ENCODE measurements around the gene BCL6B.
"Not testable (repeated sequence)": the region's sequence is repeated elsewhere in the genome, so short reads cannot be mapped to it uniquely, and the experiment has no call there.

The BCL6B gene

GRCh38 chr17:7022781-7023571 lies at the start of gene BCL6B:
BCL6B (plus strand) TSS chr17:7023050; CDS start chr17:7023672, 622 bp downstream.
- FAIRE-seq (no peak), DNase-seq (ENCODE audit: extremely low spot score, insufficient read length, low read depth) (no peak)

- DNase-seq (ENCODE audit: extremely low spot score, insufficient read length, low read depth); FAIRE-seq: not testable (repeated sequence)
Measured at GRCh38 chr17:6979440-6979839, 43.4 kb upstream of the BCL6B start.

GRCh38 chr17:6981426-6981825 lies 41.4 kb upstream of the BCL6B start:
- DNase-seq (ENCODE audit: extremely low spot score, insufficient read length, low read depth) (no peak), FAIRE-seq (no peak)

GRCh38 chr17:6985266-6985665 lies 37.6 kb upstream of the BCL6B start:
- DNase-seq (ENCODE audit: extremely low spot score, insufficient read length, low read depth) (no peak), FAIRE-seq (no peak)

GRCh38 chr17:6986676-6987075 lies 36.2 kb upstream of the BCL6B start:
- DNase-seq (ENCODE audit: extremely low spot score, insufficient read length, low read depth) (no peak), FAIRE-seq (no peak)

GRCh38 chr17:6989779-6990178 lies 33.1 kb upstream of the BCL6B start:
- no peak for DNase-seq (ENCODE audit: extremely low spot score, insufficient read length, low read depth)
- FAIRE-seq, result no peak

GRCh38 chr17:6993613-6994056 lies 29.2 kb upstream of the BCL6B start:
- DNase-seq (ENCODE audit: extremely low spot score, insufficient read length, low read depth); FAIRE-seq: not testable (repeated sequence)

- FAIRE-seq, result no peak
- no peak for DNase-seq (ENCODE audit: extremely low spot score, insufficient read length, low read depth)
Measured at GRCh38 chr17:6994118-6994598, 28.7 kb upstream of the BCL6B start.

GRCh38 chr17:6994666-6995256 lies 28.1 kb upstream of the BCL6B start:
- no peak for FAIRE-seq

GRCh38 chr17:6995500-6996255 lies 27.2 kb upstream of the BCL6B start, which contains the start of gene ALOX12:
ALOX12 (plus strand) TSS chr17:6996049; CDS start chr17:6996118, 69 bp downstream.
- no peak for FAIRE-seq
- DNase-seq (ENCODE audit: extremely low spot score, insufficient read length, low read depth), result no peak

More at GRCh38 chr17:6994666-6995256, 28.1 kb upstream of the BCL6B start:
- no peak for DNase-seq (ENCODE audit: extremely low spot score, insufficient read length, low read depth)

- FAIRE-seq, result no peak
- no peak for DNase-seq (ENCODE audit: extremely low spot score, insufficient read length, low read depth)
Measured at GRCh38 chr17:6996256-6997011, 26.4 kb upstream of the BCL6B start.

GRCh38 chr17:6997171-6997570 lies 25.7 kb upstream of the BCL6B start:
- FAIRE-seq (no peak), DNase-seq (ENCODE audit: extremely low spot score, insufficient read length, low read depth) (no peak)

- no peak for FAIRE-seq
- DNase-seq (ENCODE audit: extremely low spot score, insufficient read length, low read depth), result no peak
Measured at GRCh38 chr17:6998855-6999508, 23.9 kb upstream of the BCL6B start.

- FAIRE-seq, result no peak
- DNase-seq (ENCODE audit: extremely low spot score, insufficient read length, low read depth), result no peak
Measured at GRCh38 chr17:7001318-7001961, 21.4 kb upstream of the BCL6B start.

GRCh38 chr17:7002288-7003047 lies 20.4 kb upstream of the BCL6B start:
- FAIRE-seq (no peak), DNase-seq (ENCODE audit: extremely low spot score, insufficient read length, low read depth) (no peak)

- FAIRE-seq (no peak), DNase-seq (ENCODE audit: extremely low spot score, insufficient read length, low read depth) (no peak)
Measured at GRCh38 chr17:7003745-7004144, 19.1 kb upstream of the BCL6B start.

- peak; percentile 93 for FAIRE-seq
Measured at GRCh38 chr17:7004398-7005253, 18.2 kb upstream of the BCL6B start.

More at GRCh38 chr17:7004398-7005253, 18.2 kb upstream of the BCL6B start:
- DNase-seq (ENCODE audit: extremely low spot score, insufficient read length, low read depth), result peak; percentile 35

Data from GM18507 (cell line).